Liver (tissue), 9 donors: ENCODE data around the gene SCP2. TPM values are rescaled to one million over a fixed set of nuclear protein-coding genes. Genes with fewer than 3 reads are reported as not detected.

Experiments used
- DNase-seq: peaks from one replicate; pipeline ENCODE4 v3.0.0-alpha.2; 2017; ENCODE audit warnings: low spot score
- H3K27ac ChIP-seq, 2 donors: one replicate each; pipeline ENCODE4 v1.7.0; 2013; ENCODE audit warnings: inconsistent platforms in 2 of 2, low read length in 2 of 2, control low read depth in 1 of 2, low read depth in 1 of 2, mild to moderate bottlenecking in 1 of 2
- H3K27me3 ChIP-seq, 4 donors: one replicate each; pipeline versions ENCODE4 v1.6.1 to v1.7.0; 2013; ENCODE audit warnings: low read length in 3 of 4, inconsistent platforms in 1 of 4, mild to moderate bottlenecking in 1 of 4, moderate library complexity in 1 of 4; ENCODE audit not compliant: control insufficient read depth in 4 of 4, insufficient read depth in 4 of 4
- H3K36me3 ChIP-seq, 4 donors: one replicate each; pipeline versions ENCODE4 v1.6.1 to v1.7.0; 2013; ENCODE audit warnings: low read length in 3 of 4, mild to moderate bottlenecking in 3 of 4, low read depth in 1 of 4, moderate library complexity in 1 of 4; ENCODE audit not compliant: control insufficient read depth in 4 of 4, insufficient read depth in 3 of 4
- H3K4me1 ChIP-seq, 4 donors: one replicate each; pipeline versions ENCODE4 v1.6.1 to v1.7.0; 2013; ENCODE audit warnings: low read length in 3 of 4, mild to moderate bottlenecking in 3 of 4, moderate library complexity in 1 of 4; ENCODE audit not compliant: control insufficient read depth in 4 of 4, insufficient read depth in 4 of 4
- H3K4me3 ChIP-seq, 3 donors: one replicate each; pipeline versions ENCODE4 v1.6.1 to v1.7.0; 2013; ENCODE audit warnings: low read length in 3 of 3, control low read depth in 1 of 3, low read depth in 1 of 3, mild to moderate bottlenecking in 1 of 3
- H3K9ac ChIP-seq, 2 donors: one replicate each; pipeline ENCODE4 v1.7.0; 2013; ENCODE audit warnings: low read length in 2 of 2, mild to moderate bottlenecking in 2 of 2, moderate library complexity in 2 of 2, control low read depth in 1 of 2, low read depth in 1 of 2
- H3K9me3 ChIP-seq, 4 donors: one replicate each; pipeline versions ENCODE4 v1.6.1 to v1.7.0; 2013; ENCODE audit warnings: low read length in 3 of 4; ENCODE audit not compliant: control insufficient read depth in 4 of 4
- EGR1 ChIP-seq, 2 donors: IDR thresholded peaks; 2 replicates each; pipeline ENCODE4 v1.6.1; 2016 to 2018; ENCODE audit warnings: antibody characterized with exemption in 2 of 2, low read depth in 2 of 2
- FOXA1 ChIP-seq: IDR thresholded peaks from 2 replicates; pipeline ENCODE4 v1.6.1; 2016; ENCODE audit warnings: antibody characterized with exemption
- FOXA2 ChIP-seq: IDR thresholded peaks from 2 replicates; pipeline ENCODE4 v1.6.1; 2016; ENCODE audit warnings: antibody characterized with exemption
- GABPA ChIP-seq, 2 donors: IDR thresholded peaks in 1 of 2; conservative IDR thresholded peaks in 1 of 2; 2 replicates each; pipeline ENCODE4 v1.6.1; 2016; ENCODE audit warnings: antibody characterized with exemption in 2 of 2, mild to moderate bottlenecking in 1 of 2, moderate library complexity in 1 of 2
- HNF4A ChIP-seq, 2 donors: conservative IDR thresholded peaks; 2 replicates each; pipeline ENCODE4 v1.6.1; 2016; ENCODE audit warnings: antibody characterized with exemption in 2 of 2, mild to moderate bottlenecking in 2 of 2
- JUND ChIP-seq, 2 donors: IDR thresholded peaks; 2 replicates each; pipeline ENCODE4 v1.6.1; 2016; ENCODE audit warnings: antibody characterized with exemption in 2 of 2
- RAD21 ChIP-seq, 2 donors: IDR thresholded peaks; 2 replicates each; pipeline ENCODE4 v1.6.1; 2016; ENCODE audit warnings: antibody characterized with exemption in 2 of 2, mild to moderate bottlenecking in 2 of 2
- RXRA ChIP-seq, 2 donors: IDR thresholded peaks; 2 replicates each; pipeline ENCODE4 v1.6.1; 2017 to 2018; ENCODE audit warnings: antibody characterized with exemption in 2 of 2, mild to moderate bottlenecking in 1 of 2
- SP1 ChIP-seq: IDR thresholded peaks from 2 replicates; pipeline ENCODE4 v1.6.1; 2018; ENCODE audit warnings: antibody characterized with exemption, mild to moderate bottlenecking
- TAF1 ChIP-seq: conservative IDR thresholded peaks from 2 replicates; pipeline ENCODE4 v1.6.1; 2016; ENCODE audit warnings: antibody characterized with exemption, mild to moderate bottlenecking
- YY1 ChIP-seq: IDR thresholded peaks from 2 replicates; pipeline ENCODE4 v1.6.1; 2016; ENCODE audit warnings: antibody characterized with exemption, mild to moderate bottlenecking
- WGBS: extraction: QIAGEN DNeasy Blood & Tissue Kit; methylation state at CpG from one replicate; pipeline ENCODE4 v1.1.7; 2013; 5-methylcytosine and 5-hydroxymethylcytosine counted together
- polyA plus RNA-seq, 2 donors: library from polyadenylated mRNA; stranded (reverse) in 1 of 2; unstranded in 1 of 2; fragments of 200-250 nt in 1 of 2; fragments of >200 nt in 1 of 2; fragmentation: Nextera tagmentation in 1 of 2; extraction: Ambion mirVana in 1 of 2; gene quantifications; one replicate each; pipeline versions ENCODE4 v1.2.1 to v1.2.3, GENCODE V29; 2013 to 2015
- total RNA-seq, 2 donors: library from RNA; depleted of rRNA; stranded (reverse); fragments of >200 nt; gene quantifications; one replicate each; pipeline ENCODE4 v1.2.3, GENCODE V29; 2014
- TF ChIP-seq, protein P1 (sequence below): IDR thresholded peaks from 2 replicates; pipeline ENCODE4 v1.6.1; 2016; ENCODE audit warnings: antibody characterized with exemption
- TF ChIP-seq, protein P2 (sequence below): IDR thresholded peaks from 2 replicates; pipeline ENCODE4 v1.6.1; 2016; ENCODE audit warnings: antibody characterized with exemption, mild to moderate bottlenecking
- TF ChIP-seq, protein P3 (sequence below): IDR thresholded peaks from 2 replicates; pipeline ENCODE4 v1.6.1; 2016; ENCODE audit warnings: antibody characterized with exemption
- TF ChIP-seq, protein P4 (sequence below): IDR thresholded peaks from 2 replicates; pipeline ENCODE4 v1.6.1; 2016; ENCODE audit warnings: antibody characterized with exemption
- donor health status: healthy.
- donor health status: healthy.
- donor health status: healthy.
- donor health status: healthy.
- donor health status: healthy.

Gene SCP2
- total and polyA plus RNA-seq, 4 donors = 122 to 811 (median 529) TPM

DNA sequence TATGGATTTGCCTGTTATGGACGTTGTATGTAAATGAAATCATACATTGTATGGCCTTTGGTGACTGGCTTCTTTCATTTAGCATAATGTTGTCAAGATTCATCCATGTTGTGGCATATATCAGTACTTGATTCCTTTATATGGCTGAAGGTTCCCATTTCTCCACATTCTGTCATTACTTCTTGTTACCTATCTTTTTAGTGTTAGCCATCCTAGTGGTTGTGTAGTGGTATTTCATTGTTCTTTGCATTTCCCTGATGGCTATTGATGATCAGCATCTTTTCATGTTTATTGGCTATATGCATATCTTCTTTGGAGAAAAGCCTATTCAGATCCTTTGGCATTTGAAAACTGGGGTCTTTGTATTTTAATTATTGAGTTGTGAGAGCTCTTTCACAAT, 95.1 kb downstream of the SCP2 start:
- Histone ChIP-seq H3K9ac (no peak overlapping the region), H3K4me1 (peaks cover 8 to 14% (median 10%) of the 10 kb centered on the region in 4 donors), H3K27ac (no peak overlapping the region), H3K27me3 (no peaks in the 10 kb centered on the region), H3K36me3 (peaks cover 1 to 39% (median 17%) of the 10 kb centered on the region in 4 donors), H3K9me3 (no peaks in the 10 kb centered on the region), H3K4me3 (no peak overlapping the region)
- TF ChIP-seq FOXA2 (no peak), RXRA (IDR thresholded peaks at IDR 0.05) (no peak), FOXA1 (no peak), JUND (IDR thresholded peaks at IDR 0.05) (no peak), TAF1 (no peak), HNF4A (conservative IDR thresholded peaks at IDR 0.05) (no peak), RAD21 (IDR thresholded peaks at IDR 0.05) (no peak), SP1 (no peak), YY1 (no peak), EGR1 (IDR thresholded peaks at IDR 0.05; ENCODE audit: low read depth in 2 of 2) (no peak), GABPA (IDR thresholded peaks at IDR 0.05 in 1 of 2, conservative IDR thresholded peaks at IDR 0.05 in 1 of 2) (no peak)
- TF ChIP-seq, protein P1, sequence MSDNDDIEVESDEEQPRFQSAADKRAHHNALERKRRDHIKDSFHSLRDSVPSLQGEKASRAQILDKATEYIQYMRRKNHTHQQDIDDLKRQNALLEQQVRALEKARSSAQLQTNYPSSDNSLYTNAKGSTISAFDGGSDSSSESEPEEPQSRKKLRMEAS = no peak
- TF ChIP-seq, protein P2, sequence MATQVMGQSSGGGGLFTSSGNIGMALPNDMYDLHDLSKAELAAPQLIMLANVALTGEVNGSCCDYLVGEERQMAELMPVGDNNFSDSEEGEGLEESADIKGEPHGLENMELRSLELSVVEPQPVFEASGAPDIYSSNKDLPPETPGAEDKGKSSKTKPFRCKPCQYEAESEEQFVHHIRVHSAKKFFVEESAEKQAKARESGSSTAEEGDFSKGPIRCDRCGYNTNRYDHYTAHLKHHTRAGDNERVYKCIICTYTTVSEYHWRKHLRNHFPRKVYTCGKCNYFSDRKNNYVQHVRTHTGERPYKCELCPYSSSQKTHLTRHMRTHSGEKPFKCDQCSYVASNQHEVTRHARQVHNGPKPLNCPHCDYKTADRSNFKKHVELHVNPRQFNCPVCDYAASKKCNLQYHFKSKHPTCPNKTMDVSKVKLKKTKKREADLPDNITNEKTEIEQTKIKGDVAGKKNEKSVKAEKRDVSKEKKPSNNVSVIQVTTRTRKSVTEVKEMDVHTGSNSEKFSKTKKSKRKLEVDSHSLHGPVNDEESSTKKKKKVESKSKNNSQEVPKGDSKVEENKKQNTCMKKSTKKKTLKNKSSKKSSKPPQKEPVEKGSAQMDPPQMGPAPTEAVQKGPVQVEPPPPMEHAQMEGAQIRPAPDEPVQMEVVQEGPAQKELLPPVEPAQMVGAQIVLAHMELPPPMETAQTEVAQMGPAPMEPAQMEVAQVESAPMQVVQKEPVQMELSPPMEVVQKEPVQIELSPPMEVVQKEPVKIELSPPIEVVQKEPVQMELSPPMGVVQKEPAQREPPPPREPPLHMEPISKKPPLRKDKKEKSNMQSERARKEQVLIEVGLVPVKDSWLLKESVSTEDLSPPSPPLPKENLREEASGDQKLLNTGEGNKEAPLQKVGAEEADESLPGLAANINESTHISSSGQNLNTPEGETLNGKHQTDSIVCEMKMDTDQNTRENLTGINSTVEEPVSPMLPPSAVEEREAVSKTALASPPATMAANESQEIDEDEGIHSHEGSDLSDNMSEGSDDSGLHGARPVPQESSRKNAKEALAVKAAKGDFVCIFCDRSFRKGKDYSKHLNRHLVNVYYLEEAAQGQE = no peak
- TF ChIP-seq, protein P3, sequence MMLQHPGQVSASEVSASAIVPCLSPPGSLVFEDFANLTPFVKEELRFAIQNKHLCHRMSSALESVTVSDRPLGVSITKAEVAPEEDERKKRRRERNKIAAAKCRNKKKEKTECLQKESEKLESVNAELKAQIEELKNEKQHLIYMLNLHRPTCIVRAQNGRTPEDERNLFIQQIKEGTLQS = no peak
- DNase-seq = no peak
- 93% methylated on average over 1 of the region's 1 CpG for WGBS

DNA sequence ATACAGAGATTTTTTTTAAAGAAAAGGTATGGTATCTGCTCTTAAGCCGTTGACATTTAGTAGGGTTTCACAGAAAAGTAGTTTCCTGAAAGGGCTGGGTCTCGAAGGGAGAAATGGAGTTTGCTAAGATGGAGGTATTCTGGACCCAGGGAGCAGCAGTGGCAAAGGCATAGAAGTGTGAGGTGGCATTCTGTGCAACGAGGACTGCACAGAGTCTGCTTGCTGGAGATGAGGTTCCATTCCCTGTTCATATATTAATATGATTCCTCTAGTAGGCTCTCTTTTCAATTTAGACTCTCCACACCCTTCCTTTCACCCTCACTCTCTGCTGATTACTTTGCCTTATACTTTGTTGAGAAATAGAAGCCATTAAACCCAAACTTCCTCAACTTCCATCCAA, 96.5 kb downstream of the SCP2 start:
- WGBS = 74% methylated on average over 3 of the region's 3 CpGs

More for the DNA sequence above, 96.5 kb downstream of the SCP2 start:
- TF ChIP-seq JUND (IDR thresholded peaks at IDR 0.05) = no peak
- TF ChIP-seq, protein P4, sequence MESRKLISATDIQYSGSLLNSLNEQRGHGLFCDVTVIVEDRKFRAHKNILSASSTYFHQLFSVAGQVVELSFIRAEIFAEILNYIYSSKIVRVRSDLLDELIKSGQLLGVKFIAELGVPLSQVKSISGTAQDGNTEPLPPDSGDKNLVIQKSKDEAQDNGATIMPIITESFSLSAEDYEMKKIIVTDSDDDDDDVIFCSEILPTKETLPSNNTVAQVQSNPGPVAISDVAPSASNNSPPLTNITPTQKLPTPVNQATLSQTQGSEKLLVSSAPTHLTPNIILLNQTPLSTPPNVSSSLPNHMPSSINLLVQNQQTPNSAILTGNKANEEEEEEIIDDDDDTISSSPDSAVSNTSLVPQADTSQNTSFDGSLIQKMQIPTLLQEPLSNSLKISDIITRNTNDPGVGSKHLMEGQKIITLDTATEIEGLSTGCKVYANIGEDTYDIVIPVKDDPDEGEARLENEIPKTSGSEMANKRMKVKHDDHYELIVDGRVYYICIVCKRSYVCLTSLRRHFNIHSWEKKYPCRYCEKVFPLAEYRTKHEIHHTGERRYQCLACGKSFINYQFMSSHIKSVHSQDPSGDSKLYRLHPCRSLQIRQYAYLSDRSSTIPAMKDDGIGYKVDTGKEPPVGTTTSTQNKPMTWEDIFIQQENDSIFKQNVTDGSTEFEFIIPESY = no peak
- TF ChIP-seq RXRA (IDR thresholded peaks at IDR 0.05) = no peak
- Histone ChIP-seq H3K4me1 (peaks cover 8 to 14% (median 10%) of the 10 kb centered on the region in 4 donors), H3K9me3 (no peaks in the 10 kb centered on the region), H3K27ac (no peak overlapping the region), H3K27me3 (no peaks in the 10 kb centered on the region), H3K36me3 (peaks cover 0 to 35% (median 15%) of the 10 kb centered on the region in 4 donors), H3K9ac (no peak overlapping the region), H3K4me3 (no peak overlapping the region)
- DNase-seq = no peak
